PC-3 (cell line): ENCODE data around the gene PHGDH. TPM values are rescaled to one million over a fixed set of nuclear protein-coding genes. Genes with fewer than 3 reads are reported as not detected.

Experiments
- ATAC-seq: fragments of 200-7000 bp; cut with Tn5 transposase; 2 replicates; pipeline ENCODE4 v1.9.1; 2020; ENCODE audit warnings: mild to moderate bottlenecking, moderate library complexity
- BruUV-seq: library from RNA; stranded (reverse); fragments of 400-500 nt; replicated peaks from 2 replicates; lab custom pipeline; 2021; lab: Mats Ljungman, UMichigan
- CTCF ChIA-PET: fragments of 300-600 bp; sonication (Branson Sonifier 250); formaldehyde crosslinking; loops from one replicate; lab custom pipeline; 2022; ENCODE audit warnings: antibody characterized with exemption; lab: Charles Lee
- POLR2A ChIA-PET: fragments of 300-600 bp; sonication (Branson Sonifier 250); formaldehyde crosslinking; loops from one replicate; lab custom pipeline; 2022; ENCODE audit warnings: antibody characterized with exemption; ENCODE audit not compliant: unreplicated experiment; lab: Charles Lee
- DNase-seq: peaks from one replicate; pipeline ENCODE4 v3.0.0-alpha.2; 2015
- H2AFZ ChIP-seq: fragments of 300-600 bp; sonication (generic); 2 replicates; pipeline ENCODE4 v1.6.0; 2016; ENCODE audit warnings: antibody characterized with exemption, low read length
- H3F3A ChIP-seq: fragments of 300-600 bp; sonication (generic); one replicate; pipeline ENCODE4 v1.6.0; 2017; ENCODE audit warnings: antibody characterized with exemption, low read length, control low read depth, mild to moderate bottlenecking; ENCODE audit not compliant: unreplicated experiment
- H3K27ac ChIP-seq: fragments of 300-600 bp; sonication (generic); 2 replicates; pipeline ENCODE4 v1.5.1; 2016; ENCODE audit warnings: mild to moderate bottlenecking, low read length
- H3K27me3 ChIP-seq: fragments of 300-600 bp; sonication (generic); 2 replicates; pipeline ENCODE4 v1.6.1; 2016; ENCODE audit warnings: low read length, mixed read lengths
- H3K36me3 ChIP-seq: fragments of 300-600 bp; sonication (generic); 2 replicates; pipeline ENCODE4 v1.6.1; 2016; ENCODE audit warnings: low read depth, mixed run types, low read length, mixed read lengths
- H3K4me1 ChIP-seq: fragments of 300-600 bp; sonication (generic); 2 replicates; pipeline ENCODE4 v1.5.1; 2016; ENCODE audit warnings: low read length; ENCODE audit not compliant: insufficient read depth
- H3K4me2 ChIP-seq: fragments of 300-600 bp; sonication (generic); 2 replicates; pipeline ENCODE4 v1.6.0; 2016; ENCODE audit warnings: low read length
- H3K4me3 ChIP-seq: fragments of 300-600 bp; sonication (generic); 2 replicates; pipeline ENCODE4 v1.5.1; 2016; ENCODE audit warnings: mild to moderate bottlenecking, low read length, mixed read lengths
- H3K79me2 ChIP-seq: fragments of 300-600 bp; sonication (generic); 2 replicates; pipeline ENCODE4 v1.6.1; 2017; ENCODE audit warnings: low read length, mixed read lengths
- H3K9ac ChIP-seq: fragments of 300-600 bp; sonication (generic); 2 replicates; pipeline ENCODE4 v1.6.0; 2016; ENCODE audit warnings: mild to moderate bottlenecking, low read length
- H3K9me2 ChIP-seq: fragments of 300-600 bp; sonication (generic); replicated peaks from 2 replicates; pipeline ENCODE4 v1.6.1; 2016; ENCODE audit warnings: mixed run types, low read length, mixed read lengths
- H3K9me3 ChIP-seq: fragments of 300-600 bp; sonication (generic); 2 replicates; pipeline ENCODE4 v1.6.1; 2016; ENCODE audit warnings: low read length, mixed read lengths
- H4K20me1 ChIP-seq: fragments of 300-600 bp; sonication (generic); 2 replicates; pipeline ENCODE4 v1.6.1; 2016; ENCODE audit warnings: low read length, mixed read lengths
- EZH2 ChIP-seq: fragments of 300-600 bp; sonication (generic); IDR thresholded peaks from one replicate; pipeline ENCODE4 v1.6.1; 2017; ENCODE audit warnings: antibody characterized with exemption, mild to moderate bottlenecking, low read length; ENCODE audit not compliant: unreplicated experiment
- EZH2phosphoT487 ChIP-seq: fragments of 300-600 bp; sonication (generic); IDR thresholded peaks from 2 replicates; pipeline ENCODE4 v1.6.1; 2018; ENCODE audit warnings: mild to moderate bottlenecking, antibody characterized with exemption, low read length, borderline replicate concordance
- intact Hi-C: fragments of 100-400 bp; cut with micrococcal nuclease; formaldehyde crosslinking; loops from 2 replicates; pipeline ENCODE4 v1.9.0; 2023
- total RNA-seq: library from RNA; depleted of rRNA; stranded (reverse); fragments of >200 nt; gene quantifications from 2 replicates; pipeline ENCODE4 v1.2.3, GENCODE V29; 2014
- TF ChIP-seq, protein P1 (sequence below): fragments of 300-600 bp; sonication (generic); conservative IDR thresholded peaks from 2 replicates; pipeline ENCODE4 v1.5.1; 2017; ENCODE audit warnings: antibody characterized with exemption, low read depth, mild to moderate bottlenecking, low read length

The PHGDH gene
- total RNA-seq, 1 experiment from 2014 or later = 134 TPM

DNA sequence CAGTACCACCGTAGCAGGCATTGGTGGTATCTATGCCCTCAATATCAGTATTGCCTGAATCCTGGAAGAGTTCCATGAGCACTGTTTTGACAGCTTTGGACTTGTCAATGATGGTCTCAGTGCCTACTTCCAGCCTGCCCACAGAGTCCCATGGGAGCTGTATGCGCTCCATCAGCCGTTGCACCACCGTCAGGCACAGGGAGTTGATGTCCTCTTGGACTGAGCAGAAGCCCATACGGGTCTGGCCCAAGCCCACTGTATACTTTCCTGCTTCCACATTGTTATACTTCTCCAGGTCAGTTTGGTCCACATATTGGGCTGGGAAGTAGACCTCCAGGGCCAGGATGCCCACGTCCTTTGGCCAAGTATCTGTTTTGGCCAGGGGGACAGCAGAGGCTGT lies 52.5 kb downstream of the PHGDH start:
- no TSS peak for BruUV-seq
- ChIA-PET CTCF (no interaction called here), POLR2A (no interaction called here)
- TF ChIP-seq, protein P1, sequence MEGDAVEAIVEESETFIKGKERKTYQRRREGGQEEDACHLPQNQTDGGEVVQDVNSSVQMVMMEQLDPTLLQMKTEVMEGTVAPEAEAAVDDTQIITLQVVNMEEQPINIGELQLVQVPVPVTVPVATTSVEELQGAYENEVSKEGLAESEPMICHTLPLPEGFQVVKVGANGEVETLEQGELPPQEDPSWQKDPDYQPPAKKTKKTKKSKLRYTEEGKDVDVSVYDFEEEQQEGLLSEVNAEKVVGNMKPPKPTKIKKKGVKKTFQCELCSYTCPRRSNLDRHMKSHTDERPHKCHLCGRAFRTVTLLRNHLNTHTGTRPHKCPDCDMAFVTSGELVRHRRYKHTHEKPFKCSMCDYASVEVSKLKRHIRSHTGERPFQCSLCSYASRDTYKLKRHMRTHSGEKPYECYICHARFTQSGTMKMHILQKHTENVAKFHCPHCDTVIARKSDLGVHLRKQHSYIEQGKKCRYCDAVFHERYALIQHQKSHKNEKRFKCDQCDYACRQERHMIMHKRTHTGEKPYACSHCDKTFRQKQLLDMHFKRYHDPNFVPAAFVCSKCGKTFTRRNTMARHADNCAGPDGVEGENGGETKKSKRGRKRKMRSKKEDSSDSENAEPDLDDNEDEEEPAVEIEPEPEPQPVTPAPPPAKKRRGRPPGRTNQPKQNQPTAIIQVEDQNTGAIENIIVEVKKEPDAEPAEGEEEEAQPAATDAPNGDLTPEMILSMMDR = no peak
- Histone ChIP-seq H3K79me2 (no peaks in the 10 kb centered on the region), H3K4me3 (no peak overlapping the region), H3K9me3 (no peaks in the 10 kb centered on the region), H3K4me1 (peaks cover 12% of the 10 kb centered on the region), H2AFZ (no peak overlapping the region), H3K9ac (no peak overlapping the region), H4K20me1 (no peaks in the 10 kb centered on the region), H3F3A (no peaks in the 10 kb centered on the region), H3K9me2 (no peaks in the 10 kb centered on the region), H3K36me3 (no peaks in the 10 kb centered on the region), H3K27ac (no peak overlapping the region), H3K4me2 (no peak overlapping the region), H3K27me3 (no peaks in the 10 kb centered on the region)
- DNase-seq (no peak), ATAC-seq (no peak)
- intact Hi-C loops = no loop called here

DNA sequence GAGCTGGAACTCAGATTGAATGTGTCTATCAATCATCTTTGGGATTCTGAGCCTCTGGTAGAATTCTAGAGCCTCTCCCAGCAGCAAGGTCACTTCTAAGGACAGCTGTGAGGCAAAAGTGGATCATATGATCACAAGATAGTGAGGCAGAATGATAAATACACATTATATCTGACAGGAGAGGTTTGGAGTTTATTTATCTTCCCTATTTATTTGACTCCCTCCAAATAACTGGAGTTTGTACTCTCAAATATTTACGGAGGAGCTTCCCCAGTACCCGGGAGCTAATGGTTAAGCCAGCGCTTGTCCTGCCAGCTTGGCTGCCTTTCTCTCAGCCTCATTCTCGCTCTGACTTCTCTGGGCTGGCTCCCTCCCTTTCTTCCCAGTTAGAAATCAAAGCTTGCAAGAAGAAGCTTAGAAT lies 54.6 kb downstream of the PHGDH start:
- no peak overlapping the region for H2AFZ ChIP-seq
- no peaks in the 10 kb centered on the region for H3K9me3 ChIP-seq
- H3K79me2 ChIP-seq = no peaks in the 10 kb centered on the region
- no TSS peak for BruUV-seq
- intact Hi-C loops = no loop called here
- H3K27me3 ChIP-seq = no peaks in the 10 kb centered on the region
- no peak for ATAC-seq
- ChIA-PET POLR2A (no interaction called here), CTCF (no interaction called here)
- no peaks in the 10 kb centered on the region for H3K36me3 ChIP-seq
- H3K9ac ChIP-seq = no peak overlapping the region
- H4K20me1 ChIP-seq = no peaks in the 10 kb centered on the region
- H3K4me2 ChIP-seq = no peak overlapping the region
- TF ChIP-seq, protein P1 = no peak
- no peak overlapping the region for H3K27ac ChIP-seq
- H3K9me2 ChIP-seq = no peaks in the 10 kb centered on the region
- DNase-seq = no peak
- H3K4me1 ChIP-seq = peaks cover 14% of the 10 kb centered on the region
- no peaks in the 10 kb centered on the region for H3F3A ChIP-seq
- no peak overlapping the region for H3K4me3 ChIP-seq

DNA sequence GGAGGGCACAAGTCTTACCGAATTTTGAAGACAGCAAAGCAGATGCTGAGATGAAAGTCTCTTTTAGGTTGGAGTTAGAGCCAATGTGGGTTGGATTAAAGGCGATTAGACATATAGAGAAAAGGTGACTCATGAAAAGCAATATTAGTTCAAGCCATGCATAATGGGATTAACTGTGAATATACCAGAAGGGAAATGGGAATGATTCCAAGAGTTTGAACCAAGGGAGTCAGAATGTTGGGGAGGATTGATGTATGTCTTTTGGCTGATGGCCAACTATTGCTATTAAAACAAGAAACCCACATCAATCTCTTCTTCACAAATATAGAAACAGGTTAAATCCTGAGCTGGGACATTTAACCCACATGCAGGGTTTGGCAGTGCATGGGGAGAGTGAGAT lies 55.8 kb downstream of the PHGDH start:
- no peak for TF ChIP-seq EZH2phosphoT487
- no peak for TF ChIP-seq EZH2
- TF ChIP-seq, protein P1 = no peak
- no peak overlapping the region for H3K4me3 ChIP-seq
- no peaks in the 10 kb centered on the region for H3K27me3 ChIP-seq
- peaks cover 14% of the 10 kb centered on the region for H3K4me1 ChIP-seq
- H3K9ac ChIP-seq = no peak overlapping the region
- no peaks in the 10 kb centered on the region for H3K9me2 ChIP-seq
- DNase-seq = peak; percentile 61
- H3F3A ChIP-seq = no peaks in the 10 kb centered on the region
- ChIA-PET POLR2A (no interaction called here), CTCF (no interaction called here)
- H3K36me3 ChIP-seq = no peaks in the 10 kb centered on the region
- ATAC-seq = no peak
- no peak overlapping the region for H3K27ac ChIP-seq
- no peaks in the 10 kb centered on the region for H3K9me3 ChIP-seq
- intact Hi-C loops = no loop called here
- H3K4me2 ChIP-seq = no peak overlapping the region
- H3K79me2 ChIP-seq = no peaks in the 10 kb centered on the region
- H4K20me1 ChIP-seq = no peaks in the 10 kb centered on the region
- no peak overlapping the region for H2AFZ ChIP-seq
- BruUV-seq = no TSS peak
